K562 (cell line): ENCODE results near the gene OCSTAMP. TPM values are rescaled to one million over a fixed set of nuclear protein-coding genes. Genes with fewer than 3 reads are reported as not detected.

Experiments
- ATAC-seq: fragments of 200-7000 bp; cut with Tn5 transposase; 3 replicates; pipeline ENCODE4 v1.9.1; 2020; ENCODE audit warnings: moderate library complexity
- BruUV-seq: library from RNA; stranded (reverse); fragments of 400-500 nt; replicated peaks from 2 replicates; lab custom pipeline; 2021; lab: Mats Ljungman, UMichigan
- CTCF ChIA-PET: fragments of 300-600 bp; formaldehyde crosslinking; extraction: SDS; loops from one replicate; lab custom pipeline; 2021; ENCODE audit warnings: low intra/inter-chr PET ratio; lab: Yijun Ruan, JAX
- POLR2A ChIA-PET: fragments of 300-600, 350-650 bp; sonication (Branson Sonifier 250); formaldehyde crosslinking; extraction: SDS; loops from one replicate; lab custom pipeline; 2021; ENCODE audit warnings: antibody characterized with exemption, inconsistent platforms; lab: Yijun Ruan, JAX
- DNase-seq, 4 experiments: peaks; one replicate each; pipeline versions ENCODE4 v3.0.0 to v3.0.0-alpha.2; 2011 to 2018; ENCODE audit warnings: low spot score in 3 of 4, mixed read lengths in 3 of 4; ENCODE audit errors: extremely low read depth in 1 of 4
- FAIRE-seq: peaks from 2 replicates; lab custom pipeline; 2011; peaks lifted over from hg19 to GRCh38; lab: Jason Lieb, UNC
- H2AFZ ChIP-seq: 2 replicates; pipeline ENCODE4 v1.6.0; 2011; ENCODE audit warnings: low read depth, low read length, control low read depth, inconsistent platforms
- H3K27ac ChIP-seq: fragments of 200-600 bp; 3 replicates; pipeline ENCODE4 v1.8.0; 2011; ENCODE audit warnings: low read depth, mild to moderate bottlenecking, control low read depth, inconsistent platforms, low read length, moderate library complexity, mixed read lengths; ENCODE audit errors: extremely low read depth
- H3K27me3 ChIP-seq, 2 experiments: fragments of 300-600 bp in 1 of 2; 2 replicates in 1 of 2; 3 replicates in 1 of 2; pipeline versions ENCODE4 v1.6.0 to v1.8.0; 2011; ENCODE audit warnings: inconsistent platforms in 2 of 2, low read length in 2 of 2, mild to moderate bottlenecking in 1 of 2, mixed read lengths in 1 of 2, moderate library complexity in 1 of 2; ENCODE audit not compliant: control insufficient read depth in 2 of 2, insufficient read depth in 2 of 2
- H3K36me3 ChIP-seq: fragments of 300-600 bp; 3 replicates; pipeline ENCODE4 v1.8.0; 2011; ENCODE audit warnings: mild to moderate bottlenecking, low read length, inconsistent platforms; ENCODE audit not compliant: control insufficient read depth, insufficient read depth
- H3K4me1 ChIP-seq, 2 experiments: fragments of 200-600 bp in 1 of 2; replicated peaks in 1 of 2; 2 replicates in 1 of 2; 3 replicates in 1 of 2; pipeline versions ENCODE4 v1.5.1 to v1.8.0; 2011; ENCODE audit warnings: inconsistent platforms in 2 of 2, low read length in 2 of 2, mild to moderate bottlenecking in 1 of 2, mixed read lengths in 1 of 2, moderate library complexity in 1 of 2; ENCODE audit not compliant: control insufficient read depth in 2 of 2, insufficient read depth in 2 of 2
- H3K4me2 ChIP-seq: 2 replicates; pipeline ENCODE4 v1.6.1; 2011; ENCODE audit warnings: low read length, control low read depth, inconsistent platforms, mixed read lengths; ENCODE audit not compliant: insufficient read depth
- H3K4me3 ChIP-seq: fragments of 200-600 bp; sonication (generic), shearing (Covaris generic); 2 replicates; pipeline ENCODE4 v1.5.1; 2016; ENCODE audit warnings: control low read depth, inconsistent platforms
- H3K79me2 ChIP-seq: fragments of 200-600 bp; 3 replicates; pipeline ENCODE4 v1.8.0; 2011; ENCODE audit warnings: low read length, inconsistent platforms; ENCODE audit not compliant: control insufficient read depth, insufficient read depth
- H3K9ac ChIP-seq, 2 experiments: 2 replicates each; pipeline versions ENCODE4 v1.6.0 to v1.6.1; 2011; ENCODE audit warnings: low read depth in 2 of 2, low read length in 2 of 2, control low read depth in 1 of 2, inconsistent platforms in 1 of 2, mild to moderate bottlenecking in 1 of 2, mixed read lengths in 1 of 2; ENCODE audit not compliant: insufficient read depth in 1 of 2
- H3K9me1 ChIP-seq: one replicate; pipeline ENCODE4 v1.6.0; 2011; ENCODE audit warnings: inconsistent platforms, mild to moderate bottlenecking, low read length, moderate library complexity; ENCODE audit not compliant: control insufficient read depth, insufficient read depth
- H3K9me3 ChIP-seq: replicated peaks from 2 replicates; pipeline ENCODE4 v1.5.1; 2011; ENCODE audit warnings: low read depth, low read length, inconsistent platforms; ENCODE audit not compliant: control insufficient read depth, insufficient read depth
- H4K20me1 ChIP-seq: replicated peaks from 2 replicates; pipeline ENCODE4 v1.6.1; 2011; ENCODE audit warnings: low read length, inconsistent platforms, mixed read lengths; ENCODE audit not compliant: control insufficient read depth, insufficient read depth
- CEBPB ChIP-seq: fragments of 450-650 bp; IDR thresholded peaks from 2 replicates; pipeline ENCODE4 v1.6.1; 2016; ENCODE audit warnings: missing genetic modification characterization, missing compliant biosample characterization
- CREB3 ChIP-seq: fragments of 450-650 bp; conservative IDR thresholded peaks from 2 replicates; pipeline ENCODE4 v1.6.1; 2016; ENCODE audit warnings: missing genetic modification characterization, low read depth, mild to moderate bottlenecking, missing compliant biosample characterization, moderate library complexity
- E2F5 ChIP-seq: sonication (generic); formaldehyde crosslinking; IDR thresholded peaks from 2 replicates; pipeline ENCODE4 v1.8.0; 2022; ENCODE audit warnings: mild to moderate bottlenecking, missing genetic modification reagents
- E2F8 ChIP-seq: fragments of 450-650 bp; IDR thresholded peaks from 2 replicates; pipeline ENCODE4 v1.7.1; 2018; ENCODE audit warnings: mild to moderate bottlenecking, low read depth; ENCODE audit not compliant: partially characterized antibody
- HMG20B ChIP-seq: fragments of 250-450 bp; sonication (Bioruptor Pico); IDR thresholded peaks from 2 replicates; pipeline ENCODE4 v1.5.0; 2021; ENCODE audit warnings: mild to moderate bottlenecking
- KLF1 ChIP-seq: fragments of 450-650 bp; IDR thresholded peaks from 2 replicates; pipeline ENCODE4 v1.6.1; 2016; ENCODE audit warnings: missing genetic modification characterization, missing compliant biosample characterization
- KLF16 ChIP-seq: IDR thresholded peaks from 2 replicates; pipeline ENCODE4 v1.6.1; 2016; ENCODE audit warnings: antibody characterized with exemption
- PKNOX1 ChIP-seq: fragments of 450-650 bp; IDR thresholded peaks from 2 replicates; pipeline ENCODE4 v1.6.1; 2016
- POLR2G ChIP-seq: fragments of 200-400 bp; formaldehyde crosslinking; IDR thresholded peaks from 2 replicates; pipeline ENCODE4 v1.6.1; 2017; ENCODE audit warnings: low read depth, mild to moderate bottlenecking, antibody characterized with exemption, low read length, moderate library complexity
- RBM17 ChIP-seq: fragments of 200-400 bp; formaldehyde crosslinking; IDR thresholded peaks from 2 replicates; pipeline ENCODE4 v1.6.1; 2017; ENCODE audit warnings: low read depth, mild to moderate bottlenecking, low read length, borderline replicate concordance
- RFX5 ChIP-seq: IDR thresholded peaks from 2 replicates; pipeline ENCODE4 v1.6.1; 2011; ENCODE audit warnings: low read depth, mild to moderate bottlenecking, improper control_type of control experiment, low read length
- SETDB1 ChIP-seq: IDR thresholded peaks from one replicate; pipeline ENCODE4 v1.6.1; 2012; ENCODE audit warnings: low read length, control low read depth, inconsistent platforms
- SFPQ ChIP-seq: fragments of 200-400 bp; formaldehyde crosslinking; IDR thresholded peaks from 2 replicates; pipeline ENCODE4 v1.6.1; 2017; ENCODE audit warnings: mild to moderate bottlenecking, low read depth, low read length, moderate library complexity
- WGBS: fragments of 100-300 bp; shearing (Covaris generic); methylation state at CpG from one replicate; pipeline ENCODE4 v1.1.6; 2016; ENCODE audit warnings: low coverage, mixed read lengths; ENCODE audit not compliant: insufficient coverage; ENCODE audit errors: missing lambda C conversion rate; 5-methylcytosine and 5-hydroxymethylcytosine counted together
- in situ Hi-C: fragments of 300-500 bp; cut with MboI; formaldehyde crosslinking; loops from 4 replicates; pipeline ENCODE4 v1.15.0; 2018; ENCODE audit warnings: inconsistent platforms, mixed read lengths
- intact Hi-C: fragments of 100-400 bp; cut with micrococcal nuclease; formaldehyde crosslinking; loops from 2 replicates; pipeline ENCODE4 v1.14.2; 2022
- polyA plus RNA-seq, 8 experiments: library from polyadenylated mRNA; depleted of rRNA in 4 of 8; stranded (reverse) in 5 of 8; unstranded in 3 of 8; fragments of >200 nt; fragmentation: Nextera tagmentation in 2 of 8; fragmentation: Illumina TruSeq in 1 of 8; extraction: Ambion mirVana in 2 of 8; extraction: Trizol in 1 of 8; gene quantifications; 2 replicates each; pipeline versions ENCODE4 v1.2.1 to v1.2.3, GENCODE V29; 2011 to 2014; ENCODE audit warnings: inconsistent platforms in 1 of 8, missing spikeins in 1 of 8
- total RNA-seq, 7 experiments: library from RNA; depleted of rRNA in 6 of 7; stranded (reverse); fragments of >200 nt in 6 of 7; fragmentation: Illumina TruSeq in 2 of 7; extraction: Trizol in 2 of 7; gene quantifications; 2 replicates each; pipeline versions ENCODE4 v1.2.1 to v1.2.3, GENCODE V29; 2011 to 2021; ENCODE audit warnings: low replicate concordance in 1 of 7

Gene OCSTAMP
- total and polyA plus RNA-seq, 9 of the 15 experiments (the other 6 are each of a cell fraction or from before 2014, with no cell fraction given) = not detected

- Histone ChIP-seq H2AFZ (no peak overlapping the region), H4K20me1 (no peaks in the 10 kb centered on the region), H3K4me3 (no peak overlapping the region), H3K9me3 (no peaks in the 10 kb centered on the region), H3K36me3 (no peaks in the 10 kb centered on the region), H3K4me1 (no peaks in the 10 kb centered on the region), H3K4me2 (no peak overlapping the region), H3K79me2 (no peaks in the 10 kb centered on the region), H3K27me3 (no peaks in the 10 kb centered on the region), H3K9me1 (no peaks in the 10 kb centered on the region), H3K27ac (no peak overlapping the region), H3K9ac (no peak overlapping the region)
- in situ Hi-C loops (no loop called here), intact Hi-C loops (no loop called here)
- WGBS = 64% methylated on average over 2 of the region's 2 CpGs
- no peak for FAIRE-seq
- POLR2A ChIA-PET = no interaction called here
- DNase-seq = no peak
- CTCF ChIA-PET = no interaction called here
- BruUV-seq = no TSS peak
- peak; percentile 55; the same call in 2 of the 3 replicates for ATAC-seq
- TF ChIP-seq RFX5 (no peak), CREB3 (tag) (no peak), PKNOX1 (peak; percentile 94), KLF1 (tag) (no peak), RBM17 (no peak), POLR2G (no peak), E2F5 (no peak), KLF16 (peak; percentile 44; the same call in 1 of the 2 replicates), SETDB1 (no peak), SFPQ (no peak), HMG20B (CRISPR knock-in tag) (no peak), E2F8 (no peak), CEBPB (no peak)
Observed at GRCh38 chr20:46580613-46581205, 30.3 kb upstream of the OCSTAMP start.
